HG02571 (cell line): ENCODE measurements around the gene DPY19L2.
"Not testable (repeated sequence)": the region's sequence is repeated elsewhere in the genome, so short reads cannot be mapped to it uniquely, and the experiment has no call there.

ENCODE experiments used
- ATAC-seq: cut with Tn5 transposase; IDR thresholded peaks from one replicate; pipeline ENCODE4 v1.9.1; 2021; ENCODE audit warnings: mild to moderate bottlenecking, moderate library complexity; ENCODE audit not compliant: unreplicated experiment

The DPY19L2 gene

DNA sequence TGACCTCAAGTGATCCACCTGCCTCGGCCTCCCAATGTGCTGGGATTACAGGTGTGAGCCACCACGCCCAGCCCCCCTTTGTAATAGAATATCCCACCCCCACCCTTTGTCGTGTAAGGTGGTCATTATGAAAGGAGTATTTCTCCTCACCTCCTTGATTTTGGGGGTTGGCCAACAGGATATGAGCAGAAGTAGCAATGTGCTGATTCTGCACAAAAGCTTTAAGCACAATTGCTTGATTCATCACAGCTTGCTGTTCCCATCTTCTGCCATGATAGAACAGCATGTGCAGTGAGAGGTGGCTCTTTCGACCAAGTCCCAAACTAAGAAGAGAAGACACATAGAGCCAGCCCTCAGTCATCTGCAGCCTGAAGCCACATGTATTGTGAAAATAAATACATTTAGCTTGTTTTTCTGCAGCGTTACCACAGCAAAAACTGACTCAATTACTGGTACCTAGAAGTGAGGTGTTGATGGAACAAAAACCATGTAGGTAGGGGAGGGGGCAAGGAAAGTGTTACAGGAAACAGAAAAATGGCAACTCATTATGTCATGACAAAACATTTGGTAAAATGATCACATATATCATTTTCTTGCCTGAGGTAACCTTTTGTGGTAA, 122.9 kb downstream of the DPY19L2 start:
- ATAC-seq = not testable (repeated sequence)

- ATAC-seq = not testable (repeated sequence)
Observed at GRCh38 chr12:63538656-63539055, 129.6 kb downstream of the DPY19L2 start.

GRCh38 chr12:63537838-63538237, 130.5 kb downstream of the DPY19L2 start:
- ATAC-seq = not testable (repeated sequence)

DNA sequence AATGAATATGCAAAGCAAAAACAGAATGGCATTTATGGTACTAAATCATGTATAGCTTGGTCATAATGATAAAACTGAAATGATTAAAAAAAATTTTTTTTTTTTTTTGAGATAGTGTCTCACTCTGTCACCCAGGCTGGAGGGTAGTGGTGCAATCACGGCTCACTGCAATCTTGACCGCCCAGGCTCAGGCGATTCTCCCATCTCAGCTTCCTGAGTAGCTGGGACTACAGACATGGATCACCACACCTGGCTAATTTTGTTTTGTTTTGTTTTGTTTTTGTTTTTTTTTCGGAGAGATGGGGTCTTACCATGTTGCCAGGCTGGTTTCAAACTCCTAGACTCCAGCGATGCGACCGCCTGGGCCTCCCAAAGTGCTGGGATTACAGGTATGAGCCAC, 138.7 kb downstream of the DPY19L2 start:
- not testable (repeated sequence) for ATAC-seq

DNA sequence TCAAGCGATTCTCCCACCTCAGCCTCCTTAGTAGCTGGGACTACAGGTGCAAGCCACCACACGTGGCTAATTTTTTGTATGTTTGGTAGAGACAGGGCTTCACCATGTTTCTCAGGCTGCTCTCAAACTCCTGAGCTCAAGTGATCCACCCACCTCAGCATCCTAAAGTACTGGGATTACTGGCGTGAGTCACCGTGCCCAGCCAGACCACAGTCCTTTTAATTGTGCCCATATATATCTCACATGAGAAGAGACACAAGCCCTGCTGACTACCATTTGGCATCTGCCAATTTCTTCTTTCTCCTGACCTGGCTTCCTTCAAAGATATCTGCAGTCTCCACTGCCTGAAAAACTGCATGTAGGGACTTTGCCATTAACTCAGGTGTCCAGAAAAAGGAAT, 142.5 kb downstream of the DPY19L2 start:
- no peak for ATAC-seq

DNA sequence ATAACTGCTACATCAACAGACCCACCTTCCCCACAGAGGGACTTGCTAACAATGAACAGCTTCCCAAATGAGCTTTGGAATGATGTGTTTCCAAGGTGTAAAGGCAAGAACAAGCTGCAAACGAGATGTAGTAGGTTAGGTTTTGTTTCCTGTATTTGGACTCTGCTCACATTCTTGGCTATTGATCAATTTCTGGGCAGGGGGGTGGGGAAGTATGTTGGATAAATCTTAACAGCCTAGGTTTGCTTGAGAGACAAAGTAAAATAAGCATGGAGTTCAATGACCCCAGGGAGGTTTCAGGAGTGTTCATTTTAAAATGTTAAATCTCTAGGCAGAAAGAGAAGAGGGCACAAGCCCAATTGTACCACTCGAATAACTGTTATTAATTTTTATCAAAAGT, 146.6 kb downstream of the DPY19L2 start:
- no peak for ATAC-seq
